H9 (cell line): ENCODE measurements around the gene TGFB3. TPM values are rescaled to one million over a fixed set of nuclear protein-coding genes. Genes with fewer than 3 reads are reported as not detected.

ENCODE experiments used
- DNase-seq: peaks from one replicate; pipeline ENCODE4 v3.0.0-alpha.2; 2017
- H2AFZ ChIP-seq: one replicate; pipeline ENCODE4 v1.6.1; 2013; ENCODE audit warnings: mild to moderate bottlenecking, low read length, control low read depth, moderate library complexity
- H2AK5ac ChIP-seq: 2 replicates; pipeline ENCODE4 v1.6.1; 2013; ENCODE audit warnings: low read length, control low read depth, mixed read lengths; ENCODE audit not compliant: insufficient read length
- H2BK120ac ChIP-seq: one replicate; pipeline ENCODE4 v1.6.1; 2013; ENCODE audit warnings: low read depth, mild to moderate bottlenecking, low read length, control low read depth, inconsistent platforms; ENCODE audit not compliant: poor library complexity, severe bottlenecking
- H2BK12ac ChIP-seq: 2 replicates; pipeline ENCODE4 v1.6.1; 2013; ENCODE audit warnings: low read length, control low read depth, mixed read lengths, low read depth; ENCODE audit not compliant: insufficient read length
- H2BK15ac ChIP-seq: 2 replicates; pipeline ENCODE4 v1.6.1; 2013; ENCODE audit warnings: low read depth, low read length, control low read depth
- H2BK20ac ChIP-seq: one replicate; pipeline ENCODE4 v1.6.1; 2013; ENCODE audit warnings: low read depth, mild to moderate bottlenecking, low read length, control low read depth, inconsistent platforms; ENCODE audit not compliant: poor library complexity, severe bottlenecking
- H2BK5ac ChIP-seq: 2 replicates; pipeline ENCODE4 v1.6.1; 2013; ENCODE audit warnings: low read length, control low read depth, mixed read lengths; ENCODE audit not compliant: insufficient read length
- H3K14ac ChIP-seq: 2 replicates; pipeline ENCODE4 v1.6.1; 2013; ENCODE audit warnings: low read length, control low read depth; ENCODE audit not compliant: insufficient read depth
- H3K18ac ChIP-seq: 2 replicates; pipeline ENCODE4 v1.6.1; 2013; ENCODE audit warnings: low read depth, mild to moderate bottlenecking, mixed read lengths, low read length, control low read depth; ENCODE audit not compliant: insufficient read length
- H3K23ac ChIP-seq: 2 replicates; pipeline ENCODE4 v1.6.1; 2013; ENCODE audit warnings: low read length, control low read depth, mixed read lengths, low read depth; ENCODE audit not compliant: insufficient read length
- H3K23me2 ChIP-seq: 2 replicates; pipeline ENCODE4 v1.6.1; 2013; ENCODE audit warnings: low read depth, mild to moderate bottlenecking, mixed read lengths, low read length, control low read depth; ENCODE audit not compliant: insufficient read length, poor library complexity, severe bottlenecking
- H3K27ac ChIP-seq: 2 replicates; pipeline ENCODE4 v1.5.1; 2013; ENCODE audit warnings: low read length, control low read depth, mixed read lengths, low read depth; ENCODE audit not compliant: insufficient read length
- H3K27me3 ChIP-seq: 2 replicates; pipeline ENCODE4 v1.6.1; 2013; ENCODE audit warnings: low read length, control low read depth, inconsistent platforms; ENCODE audit not compliant: insufficient read depth
- H3K4ac ChIP-seq: 2 replicates; pipeline ENCODE4 v1.6.1; 2013; ENCODE audit warnings: low read depth, mild to moderate bottlenecking, control low read depth, inconsistent platforms, low read length, moderate library complexity
- H3K4me1 ChIP-seq: 2 replicates; pipeline ENCODE4 v1.6.1; 2013; ENCODE audit warnings: low read length, control low read depth, inconsistent platforms; ENCODE audit not compliant: insufficient read depth
- H3K4me2 ChIP-seq: 2 replicates; pipeline ENCODE4 v1.6.1; 2013; ENCODE audit warnings: low read length, control low read depth, mixed read lengths; ENCODE audit not compliant: insufficient read length, insufficient read depth
- H3K56ac ChIP-seq: 2 replicates; pipeline ENCODE4 v1.6.1; 2013; ENCODE audit warnings: low read depth, mild to moderate bottlenecking, mixed read lengths, low read length, control low read depth; ENCODE audit not compliant: insufficient read length
- H3K79me1 ChIP-seq: 2 replicates; pipeline ENCODE4 v1.6.1; 2013; ENCODE audit warnings: low read depth, mild to moderate bottlenecking, moderate library complexity, low read length, control low read depth, inconsistent platforms; ENCODE audit not compliant: insufficient read depth, poor library complexity, severe bottlenecking
- H3K79me2 ChIP-seq: 2 replicates; pipeline ENCODE4 v1.6.1; 2013; ENCODE audit warnings: low read length, control low read depth, inconsistent platforms; ENCODE audit not compliant: insufficient read depth
- H3K9ac ChIP-seq: 2 replicates; pipeline ENCODE4 v1.6.1; 2013; ENCODE audit warnings: low read length, control low read depth, mixed read lengths; ENCODE audit not compliant: insufficient read length; ENCODE audit errors: extremely low read depth
- H3K9me3 ChIP-seq: one replicate; pipeline ENCODE4 v1.6.1; 2013; ENCODE audit warnings: low read depth, low read length, inconsistent platforms; ENCODE audit not compliant: control insufficient read depth
- H3T11ph ChIP-seq: one replicate; pipeline ENCODE4 v1.6.1; 2013; ENCODE audit warnings: mild to moderate bottlenecking, low read length, control low read depth, inconsistent platforms
- H4K20me1 ChIP-seq: one replicate; pipeline ENCODE4 v1.6.1; 2013; ENCODE audit not compliant: control insufficient read depth, insufficient read length, insufficient read depth
- H4K5ac ChIP-seq: 2 replicates; pipeline ENCODE4 v1.6.1; 2013; ENCODE audit warnings: low read depth, mild to moderate bottlenecking, mixed read lengths, low read length, control low read depth; ENCODE audit not compliant: insufficient read length
- H4K8ac ChIP-seq: replicated peaks from 2 replicates; pipeline ENCODE4 v1.6.1; 2013; ENCODE audit warnings: low read length, control low read depth, mixed read lengths, low read depth; ENCODE audit not compliant: insufficient read length
- H4K91ac ChIP-seq: 2 replicates; pipeline ENCODE4 v1.6.1; 2013; ENCODE audit warnings: low read depth, mild to moderate bottlenecking, moderate library complexity, mixed read lengths, low read length, control low read depth; ENCODE audit not compliant: insufficient read length
- H3K27ac Mint-ChIP-seq, 3 experiments: 2 replicates in 2 of 3; 3 replicates in 1 of 3; pipeline ENCODE4 v1.8.0; 2020 to 2021; ENCODE audit warnings: mixed read lengths in 3 of 3, mild to moderate bottlenecking in 1 of 3, moderate library complexity in 1 of 3
- H3K27me3 Mint-ChIP-seq: 2 replicates; pipeline ENCODE4 v1.8.0; 2021; ENCODE audit warnings: low read depth, mild to moderate bottlenecking, moderate library complexity, mixed read lengths
- H3K36me3 Mint-ChIP-seq, 3 experiments: 2 replicates in 2 of 3; 3 replicates in 1 of 3; pipeline ENCODE4 v1.8.0; 2020 to 2021; ENCODE audit warnings: low read depth in 3 of 3, mixed read lengths in 3 of 3; ENCODE audit not compliant: insufficient read depth in 1 of 3
- H3K4me1 Mint-ChIP-seq, 2 experiments: 2 replicates each; pipeline ENCODE4 v1.8.0; 2020; ENCODE audit warnings: mixed read lengths in 2 of 2
- H3K4me3 Mint-ChIP-seq, 2 experiments: 2 replicates in 1 of 2; 3 replicates in 1 of 2; pipeline ENCODE4 v1.8.0; 2020 to 2021; ENCODE audit warnings: mild to moderate bottlenecking in 2 of 2, mixed read lengths in 2 of 2, moderate library complexity in 1 of 2
- H3K9me3 Mint-ChIP-seq, 2 experiments: 2 replicates in 1 of 2; 3 replicates in 1 of 2; pipeline ENCODE4 v1.8.0; 2020; ENCODE audit warnings: mild to moderate bottlenecking in 2 of 2, mixed read lengths in 2 of 2, moderate library complexity in 1 of 2
- CTCF ChIP-seq: fragments of 200-600 bp; sonication (generic); conservative IDR thresholded peaks from 3 replicates; pipeline ENCODE4 v1.8.0; 2021; ENCODE audit warnings: antibody characterized with exemption, mild to moderate bottlenecking
- WGBS: extraction: QIAGEN DNeasy Blood & Tissue Kit; methylation state at CpG from one replicate; pipeline ENCODE4 v1.1.7; 2013; ENCODE audit warnings: missing lambda C conversion rate, low lambda C conversion rate, mixed read lengths; ENCODE audit not compliant: insufficient read length; ENCODE audit errors: extremely low coverage; 5-methylcytosine and 5-hydroxymethylcytosine counted together
- total RNA-seq: library from RNA; stranded (reverse); gene quantifications from 2 replicates; pipeline ENCODE4 v1.2.1, GENCODE V29; 2021

The TGFB3 gene
- total RNA-seq, 1 experiment from 2014 or later = 0.37 TPM

- Histone ChIP-seq H3K79me2 (no peaks in the 10 kb centered on the region; the same call in 1 of the 2 replicates), H2BK12ac (no peak overlapping the region), H2BK15ac (no peak overlapping the region), H4K91ac (no peak overlapping the region), H3K23ac (no peak overlapping the region), H2BK5ac (no peak overlapping the region), H2BK20ac (no peak overlapping the region), H3T11ph (no peak overlapping the region), H3K4ac (no peak overlapping the region), H3K4me2 (no peak overlapping the region), H3K9me3 (no peaks in the 10 kb centered on the region), H2AK5ac (no peak overlapping the region), H3K18ac (no peak overlapping the region), H3K14ac (no peak overlapping the region), H3K27ac (no peak overlapping the region), H3K4me1 (peaks cover 5% of the 10 kb centered on the region; the same call in 1 of the 2 replicates), H4K8ac (no peak overlapping the region), H2BK120ac (no peak overlapping the region), H4K20me1 (no peaks in the 10 kb centered on the region), H3K56ac (no peak overlapping the region), H3K23me2 (no peaks in the 10 kb centered on the region), H2AFZ (no peak overlapping the region), H3K79me1 (no peaks in the 10 kb centered on the region), H3K27me3 (no peaks in the 10 kb centered on the region), H4K5ac (no peak overlapping the region), H3K9ac (no peak overlapping the region)
- no CpG with 5 or more reads among the region's 3 CpGs for WGBS
- H3K36me3 Mint-ChIP-seq = no peaks in the 10 kb centered on the region
- H3K9me3 Mint-ChIP-seq = no peaks in the 10 kb centered on the region
- peaks cover 7 to 10% of the 10 kb centered on the region in 2 experiments for H3K4me1 Mint-ChIP-seq
- DNase-seq = no peak
- no peaks in the 10 kb centered on the region for H3K27me3 Mint-ChIP-seq
- no peak overlapping the region for H3K27ac Mint-ChIP-seq
- no peak for TF ChIP-seq CTCF
- no peak overlapping the region for H3K4me3 Mint-ChIP-seq
Measured at GRCh38 chr14:75967866-75968265, 13.9 kb downstream of the TGFB3 start.
